ENCODE results near the gene SRGAP1.

SRGAP1 gene

DNA sequence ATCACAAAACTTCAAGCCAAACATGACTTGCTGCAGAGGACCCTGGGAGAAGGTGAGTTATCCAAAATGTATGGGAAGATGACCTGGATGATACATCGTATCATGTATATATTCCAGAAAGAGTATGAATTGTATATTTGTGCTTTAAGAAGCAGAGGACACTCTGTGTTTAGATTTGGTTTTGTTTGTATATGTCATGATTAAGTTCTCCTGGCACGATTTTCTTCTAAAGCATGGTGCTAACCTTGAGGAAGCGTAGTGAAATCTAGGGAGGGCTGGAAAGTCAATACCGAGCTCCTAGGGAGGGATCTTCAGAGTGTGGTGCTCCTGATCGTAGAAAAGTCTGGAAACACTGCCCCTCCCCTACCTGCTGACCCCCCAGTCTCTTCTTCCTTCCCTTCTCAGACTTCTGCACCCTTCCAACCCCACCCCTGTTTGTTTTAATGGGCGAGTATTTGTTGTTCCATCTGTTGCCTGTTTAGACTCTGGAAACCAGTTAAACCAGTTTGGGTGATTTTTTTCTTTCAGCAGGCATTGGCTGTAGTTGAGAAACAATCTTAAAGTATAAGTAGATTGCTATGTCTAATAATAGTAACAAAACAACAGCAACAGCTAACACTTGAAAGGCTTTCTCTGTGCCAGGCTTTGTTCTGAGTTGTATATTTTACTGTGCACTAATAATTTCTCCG, 236.0 kb downstream of the SRGAP1 start:
- peaks cover 58% of the 10 kb centered on the region for H3K4me1 ChIP-seq (ENCODE audit: control insufficient read depth, insufficient read depth, low read length)
- H3K4me3 ChIP-seq (ENCODE audit: low read length) = no peak overlapping the region
- H3K9me3 ChIP-seq (ENCODE audit: control insufficient read depth, low read length) = no peaks in the 10 kb centered on the region
- H3K9ac ChIP-seq (ENCODE audit: low read length) = peak overlapping the region; percentile 10
- H3K27me3 ChIP-seq (ENCODE audit: control insufficient read depth, insufficient read depth, low read length) = no peaks in the 10 kb centered on the region
- H3K36me3 ChIP-seq (ENCODE audit: control insufficient read depth, insufficient read depth, low read length) = no peaks in the 10 kb centered on the region

DNA sequence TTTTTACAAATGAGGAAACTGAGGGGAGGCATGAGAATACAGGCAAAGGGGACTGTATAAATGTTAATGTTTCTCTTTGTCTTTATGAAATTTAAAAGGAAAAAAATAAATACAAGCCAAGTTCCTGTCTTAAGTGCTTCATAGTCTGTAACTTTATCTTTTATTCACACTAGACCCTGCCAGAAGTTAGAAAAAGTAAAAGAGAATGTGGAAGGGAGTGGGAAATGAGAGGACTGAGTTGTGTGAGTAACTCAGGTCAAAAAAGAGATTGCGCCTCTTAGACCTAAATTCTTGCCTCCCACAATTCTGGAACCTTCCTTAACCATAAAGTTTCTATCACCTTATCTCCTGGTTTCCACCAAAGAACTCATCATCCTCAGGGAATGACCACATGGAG, 236.5 kb downstream of the SRGAP1 start:
- Histone ChIP-seq H3K9ac (ENCODE audit: low read length) (peak overlapping the region; percentile 4), H3K4me1 (ENCODE audit: control insufficient read depth, insufficient read depth, low read length) (peaks cover 61% of the 10 kb centered on the region), H3K27me3 (ENCODE audit: control insufficient read depth, insufficient read depth, low read length) (no peaks in the 10 kb centered on the region), H3K9me3 (ENCODE audit: control insufficient read depth, low read length) (no peaks in the 10 kb centered on the region), H3K36me3 (ENCODE audit: control insufficient read depth, insufficient read depth, low read length) (no peaks in the 10 kb centered on the region), H3K4me3 (ENCODE audit: low read length) (no peak overlapping the region)

DNA sequence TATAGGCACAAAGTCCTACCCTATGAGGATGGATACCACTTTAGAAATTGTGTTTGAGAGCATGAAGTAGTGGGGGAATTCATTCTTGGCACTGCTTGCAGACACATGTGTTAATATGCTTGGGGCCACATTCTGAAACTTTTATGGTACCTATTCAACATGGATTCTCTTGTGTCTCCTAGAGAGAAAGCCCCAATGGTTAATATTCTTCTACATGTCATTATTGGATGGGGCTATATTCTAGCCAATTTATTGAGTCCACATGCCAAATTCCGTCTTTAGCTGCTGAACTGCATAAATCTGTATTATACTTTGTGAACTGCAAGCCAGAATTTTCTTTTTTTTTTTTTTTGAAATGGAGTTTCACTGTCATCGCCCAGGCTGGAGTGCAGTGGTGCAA, 237.6 kb downstream of the SRGAP1 start:
- no peaks in the 10 kb centered on the region for H3K27me3 ChIP-seq (ENCODE audit: control insufficient read depth, insufficient read depth, low read length)
- peaks cover 57% of the 10 kb centered on the region for H3K4me1 ChIP-seq (ENCODE audit: control insufficient read depth, insufficient read depth, low read length)
- no peak overlapping the region for H3K4me3 ChIP-seq (ENCODE audit: low read length)

DNA sequence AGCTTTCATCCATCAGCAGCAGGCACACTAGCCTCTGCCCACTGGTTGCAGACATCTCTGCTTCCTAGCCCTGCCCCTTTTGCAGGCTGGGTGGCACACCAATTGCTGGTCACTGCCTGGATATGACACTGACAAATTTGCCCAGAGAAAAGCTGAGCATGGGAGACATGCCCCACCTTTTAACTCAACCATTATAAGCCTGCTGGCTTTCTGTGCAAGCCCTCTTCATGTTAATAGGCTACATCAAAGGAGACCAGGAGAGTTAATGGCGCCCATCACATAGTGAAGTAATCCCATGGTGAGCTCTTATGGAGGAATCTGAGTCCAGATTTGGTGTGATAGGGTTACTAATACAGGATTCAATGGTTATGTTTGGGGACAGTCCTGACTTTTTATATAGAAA, 238.4 kb downstream of the SRGAP1 start:
- H3K27me3 ChIP-seq (ENCODE audit: control insufficient read depth, insufficient read depth, low read length) = no peaks in the 10 kb centered on the region
- H3K9me3 ChIP-seq (ENCODE audit: control insufficient read depth, low read length) = no peaks in the 10 kb centered on the region
- peak overlapping the region; percentile 47 for H3K9ac ChIP-seq (ENCODE audit: low read length)
- H3K4me3 ChIP-seq (ENCODE audit: low read length) = no peak overlapping the region
- peaks cover 57% of the 10 kb centered on the region for H3K4me1 ChIP-seq (ENCODE audit: control insufficient read depth, insufficient read depth, low read length)
- no peaks in the 10 kb centered on the region for H3K36me3 ChIP-seq (ENCODE audit: control insufficient read depth, insufficient read depth, low read length)

More for the DNA sequence above, 237.6 kb downstream of the SRGAP1 start:
- H3K9me3 ChIP-seq (ENCODE audit: control insufficient read depth, low read length) = no peaks in the 10 kb centered on the region
- H3K9ac ChIP-seq (ENCODE audit: low read length) = no peak overlapping the region
- no peaks in the 10 kb centered on the region for H3K36me3 ChIP-seq (ENCODE audit: control insufficient read depth, insufficient read depth, low read length)

DNA sequence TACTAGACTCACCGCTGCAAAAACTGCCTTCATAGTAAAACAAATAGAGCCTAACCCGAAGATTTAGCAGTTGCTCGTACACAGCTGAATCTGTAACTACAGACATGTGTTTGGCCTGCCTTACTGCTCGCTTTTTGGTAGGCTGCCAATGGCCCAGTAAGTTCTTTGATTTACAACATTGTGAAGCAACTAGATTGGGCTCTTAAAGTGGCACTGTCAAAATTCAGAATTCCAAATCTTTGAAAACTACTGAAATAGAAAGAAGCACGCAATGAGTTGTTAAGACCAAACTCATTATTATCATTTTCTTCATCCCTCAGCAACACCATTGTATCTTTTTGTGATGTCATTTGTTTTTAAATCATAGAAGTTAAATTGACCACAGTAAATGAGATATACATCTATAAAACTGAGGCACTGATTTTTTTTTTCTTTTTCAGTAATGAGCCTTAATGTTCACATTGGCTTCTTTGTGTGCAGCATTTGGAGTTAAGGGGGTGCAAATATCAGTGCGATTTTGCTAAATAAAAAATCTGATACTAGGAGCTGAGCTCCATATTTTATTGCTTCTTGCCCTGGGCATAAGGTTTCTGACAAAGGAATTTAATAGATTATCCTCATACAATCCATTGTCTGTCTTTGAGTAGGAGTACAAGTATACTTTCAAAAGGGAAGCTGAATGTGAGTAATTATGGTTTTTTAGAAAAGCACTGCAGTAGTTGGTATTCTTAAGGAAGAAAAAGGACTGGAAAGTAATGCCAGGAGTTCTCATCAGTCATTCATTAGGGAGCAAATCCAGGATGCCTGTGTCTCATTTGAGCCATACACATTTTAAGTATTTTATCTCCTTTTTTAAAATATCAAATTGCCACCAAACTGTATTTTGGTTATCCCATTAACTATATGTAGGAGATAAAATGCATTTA, 239.0 kb downstream of the SRGAP1 start:
- H3K9ac ChIP-seq (ENCODE audit: low read length) = peak overlapping the region; percentile 47

DNA sequence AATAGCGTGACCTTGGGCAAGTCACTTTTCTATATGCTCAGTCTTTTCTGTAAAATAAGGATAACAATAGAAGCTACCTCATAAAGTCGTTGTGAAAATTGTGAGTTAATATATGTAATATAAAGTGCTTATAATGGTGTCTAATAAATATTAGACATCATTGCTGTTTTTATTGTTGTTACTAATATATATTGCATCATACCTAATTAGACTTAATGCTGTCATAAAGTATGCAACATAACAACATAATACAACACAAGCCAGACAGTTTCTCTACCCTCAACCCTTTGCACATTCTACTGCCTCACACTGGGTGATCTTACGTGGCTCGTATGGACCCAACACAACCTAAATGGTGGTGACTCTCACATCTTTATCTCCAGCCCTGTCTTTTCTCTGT, 240.7 kb downstream of the SRGAP1 start:
- Histone ChIP-seq H3K4me1 (ENCODE audit: control insufficient read depth, insufficient read depth, low read length) (peaks cover 73% of the 10 kb centered on the region), H3K36me3 (ENCODE audit: control insufficient read depth, insufficient read depth, low read length) (no peaks in the 10 kb centered on the region)

More for the DNA sequence above, 239.0 kb downstream of the SRGAP1 start:
- Histone ChIP-seq H3K36me3 (ENCODE audit: control insufficient read depth, insufficient read depth, low read length) (no peaks in the 10 kb centered on the region), H3K27me3 (ENCODE audit: control insufficient read depth, insufficient read depth, low read length) (no peaks in the 10 kb centered on the region), H3K9me3 (ENCODE audit: control insufficient read depth, low read length) (no peaks in the 10 kb centered on the region), H3K4me3 (ENCODE audit: low read length) (no peak overlapping the region), H3K4me1 (ENCODE audit: control insufficient read depth, insufficient read depth, low read length) (peaks cover 64% of the 10 kb centered on the region)

DNA sequence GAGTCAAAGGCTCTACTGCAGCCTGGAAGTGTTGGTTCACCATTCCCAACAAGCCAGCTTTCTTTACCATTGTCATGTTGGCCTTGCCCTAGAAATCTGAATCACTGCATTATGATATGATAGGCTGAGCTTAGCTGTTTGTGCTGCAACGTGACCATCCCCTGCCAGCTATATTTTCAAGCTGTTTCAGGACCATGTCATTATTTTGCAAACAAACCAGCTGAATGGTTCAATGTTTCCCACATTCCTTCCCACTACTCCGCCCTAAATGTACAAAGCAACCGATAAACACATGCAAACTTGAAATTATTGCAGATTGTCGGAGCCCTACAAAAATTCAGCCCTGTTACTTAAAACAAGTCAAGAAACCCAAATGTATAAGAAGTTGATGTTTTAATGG, 241.5 kb downstream of the SRGAP1 start:
- Histone ChIP-seq H3K9me3 (ENCODE audit: control insufficient read depth, low read length) (no peaks in the 10 kb centered on the region), H3K36me3 (ENCODE audit: control insufficient read depth, insufficient read depth, low read length) (no peaks in the 10 kb centered on the region), H3K4me3 (ENCODE audit: low read length) (no peak overlapping the region), H3K27me3 (ENCODE audit: control insufficient read depth, insufficient read depth, low read length) (no peaks in the 10 kb centered on the region), H3K4me1 (ENCODE audit: control insufficient read depth, insufficient read depth, low read length) (peaks cover 65% of the 10 kb centered on the region), H3K9ac (ENCODE audit: low read length) (no peak overlapping the region)

More for the DNA sequence above, 240.7 kb downstream of the SRGAP1 start:
- Histone ChIP-seq H3K9ac (ENCODE audit: low read length) (no peak overlapping the region), H3K27me3 (ENCODE audit: control insufficient read depth, insufficient read depth, low read length) (no peaks in the 10 kb centered on the region), H3K4me3 (ENCODE audit: low read length) (no peak overlapping the region), H3K9me3 (ENCODE audit: control insufficient read depth, low read length) (no peaks in the 10 kb centered on the region)

DNA sequence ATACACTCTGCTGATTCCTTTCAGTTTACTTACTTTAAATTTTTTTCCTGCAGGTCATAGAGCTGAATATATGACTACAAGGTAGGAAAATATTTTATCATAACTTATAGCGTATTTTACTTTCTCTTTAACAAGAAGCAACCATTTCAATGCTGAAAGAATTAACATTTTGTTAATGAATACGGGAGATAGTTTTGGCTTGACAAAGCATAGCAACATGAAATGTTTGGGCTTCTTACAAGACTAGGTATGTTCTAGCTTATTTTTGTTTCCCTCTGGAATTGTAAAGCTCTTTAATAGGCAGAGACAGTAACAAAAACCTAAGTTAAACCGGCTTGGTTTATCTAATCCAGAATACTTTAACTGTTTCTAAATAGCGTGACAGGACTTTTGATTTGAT, 242.4 kb downstream of the SRGAP1 start:
- Histone ChIP-seq H3K4me1 (ENCODE audit: control insufficient read depth, insufficient read depth, low read length) (peaks cover 55% of the 10 kb centered on the region), H3K36me3 (ENCODE audit: control insufficient read depth, insufficient read depth, low read length) (no peaks in the 10 kb centered on the region), H3K9ac (ENCODE audit: low read length) (no peak overlapping the region), H3K9me3 (ENCODE audit: control insufficient read depth, low read length) (no peaks in the 10 kb centered on the region), H3K4me3 (ENCODE audit: low read length) (no peak overlapping the region), H3K27me3 (ENCODE audit: control insufficient read depth, insufficient read depth, low read length) (no peaks in the 10 kb centered on the region)

DNA sequence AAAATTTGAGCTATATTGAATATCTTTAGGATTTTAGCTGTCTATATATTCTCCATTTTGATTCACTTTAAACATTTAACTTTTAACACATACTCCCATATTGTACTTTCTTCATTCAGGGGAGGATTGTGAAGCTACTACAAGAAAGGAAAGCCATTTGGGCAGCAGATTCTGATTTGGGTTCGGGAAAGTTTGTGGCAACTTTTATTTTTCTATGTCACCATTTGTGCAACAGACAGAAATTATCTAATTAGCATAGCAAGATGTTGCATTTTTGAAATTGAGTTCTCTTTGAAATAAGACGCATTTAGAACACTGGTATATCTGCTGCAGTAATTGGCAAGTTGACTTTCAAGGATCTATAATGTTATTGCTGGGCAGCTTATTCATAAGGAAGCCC, 243.3 kb downstream of the SRGAP1 start:
- no peaks in the 10 kb centered on the region for H3K36me3 ChIP-seq (ENCODE audit: control insufficient read depth, insufficient read depth, low read length)
- H3K27me3 ChIP-seq (ENCODE audit: control insufficient read depth, insufficient read depth, low read length) = no peaks in the 10 kb centered on the region
- no peak overlapping the region for H3K4me3 ChIP-seq (ENCODE audit: low read length)
- H3K9me3 ChIP-seq (ENCODE audit: control insufficient read depth, low read length) = no peaks in the 10 kb centered on the region
- peaks cover 48% of the 10 kb centered on the region for H3K4me1 ChIP-seq (ENCODE audit: control insufficient read depth, insufficient read depth, low read length)
- no peak overlapping the region for H3K9ac ChIP-seq (ENCODE audit: low read length)

DNA sequence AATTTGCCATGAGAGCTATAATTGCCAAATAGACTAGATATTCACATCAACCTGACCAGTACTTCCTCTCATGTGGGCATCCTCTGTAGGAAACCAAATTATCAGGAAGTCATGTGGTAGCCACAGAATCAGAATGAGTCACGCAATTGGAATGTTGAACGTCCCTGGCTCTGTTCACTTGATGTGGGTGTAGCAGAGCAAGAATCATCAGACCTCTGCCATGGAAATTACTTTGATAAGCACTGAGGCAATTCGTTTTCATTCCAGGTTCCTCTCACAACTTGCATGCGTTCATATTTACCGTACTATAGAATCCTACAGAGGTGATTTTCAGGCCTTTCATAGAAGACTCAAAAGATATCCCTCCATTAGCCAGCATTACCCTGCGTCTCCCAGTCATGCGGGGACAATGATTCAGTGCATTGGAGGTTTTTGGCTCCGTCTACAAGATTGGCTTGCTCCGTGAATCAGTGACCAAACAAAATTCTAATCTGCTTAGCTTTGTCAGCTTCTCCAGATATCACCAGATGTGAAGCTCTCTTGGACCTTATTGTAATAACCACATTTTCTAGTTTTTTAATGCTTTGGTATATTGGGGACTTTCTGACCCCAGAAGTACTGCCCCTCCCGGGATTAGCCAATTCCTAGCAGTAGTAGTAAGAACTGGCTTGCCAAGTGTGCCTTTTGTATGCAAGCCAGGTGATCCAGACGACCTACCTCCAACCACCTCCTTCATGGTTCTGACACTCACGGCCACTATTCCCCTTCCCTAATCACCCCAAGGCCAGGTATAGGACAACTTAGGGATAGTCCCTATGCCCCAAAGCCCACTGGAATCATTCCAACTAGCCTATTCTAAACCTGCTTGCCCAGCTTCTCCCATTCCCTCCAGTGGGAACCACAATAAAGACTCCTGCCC, 244.2 kb downstream of the SRGAP1 start:
- Histone ChIP-seq H3K9me3 (ENCODE audit: control insufficient read depth, low read length) (no peaks in the 10 kb centered on the region), H3K9ac (ENCODE audit: low read length) (peak overlapping the region; percentile 45), H3K27me3 (ENCODE audit: control insufficient read depth, insufficient read depth, low read length) (no peaks in the 10 kb centered on the region), H3K36me3 (ENCODE audit: control insufficient read depth, insufficient read depth, low read length) (no peaks in the 10 kb centered on the region), H3K4me1 (ENCODE audit: control insufficient read depth, insufficient read depth, low read length) (peaks cover 39% of the 10 kb centered on the region), H3K4me3 (ENCODE audit: low read length) (peak overlapping the region; percentile 10)

DNA sequence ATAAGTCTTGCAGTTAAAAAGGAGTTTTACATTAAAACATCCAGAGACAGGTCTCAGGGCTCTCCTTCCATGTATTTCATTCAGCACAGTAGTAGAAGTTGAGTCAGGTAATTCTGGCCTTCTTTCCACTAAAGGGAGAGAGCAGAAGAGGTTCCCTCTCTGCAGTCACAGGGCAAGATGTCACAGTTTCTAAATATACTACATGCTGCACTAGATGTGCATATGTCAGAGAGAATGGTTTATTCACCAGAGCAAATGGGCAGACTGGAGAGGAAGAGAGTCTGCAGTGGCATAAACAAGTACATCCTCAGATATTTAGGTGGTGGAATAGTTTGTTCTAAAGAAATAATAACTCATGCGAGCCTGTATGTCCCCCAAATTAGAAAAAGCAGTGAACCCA, 245.5 kb downstream of the SRGAP1 start:
- Histone ChIP-seq H3K36me3 (ENCODE audit: control insufficient read depth, insufficient read depth, low read length) (no peaks in the 10 kb centered on the region), H3K9ac (ENCODE audit: low read length) (no peak overlapping the region), H3K4me1 (ENCODE audit: control insufficient read depth, insufficient read depth, low read length) (peaks cover 33% of the 10 kb centered on the region), H3K9me3 (ENCODE audit: control insufficient read depth, low read length) (no peaks in the 10 kb centered on the region), H3K27me3 (ENCODE audit: control insufficient read depth, insufficient read depth, low read length) (no peaks in the 10 kb centered on the region), H3K4me3 (ENCODE audit: low read length) (no peak overlapping the region)

Data from mucosa of stomach (tissue), 1 donor.